GM19455 (cell line): ENCODE data around the gene DDX47.

Experiments used
- ATAC-seq: cut with Tn5 transposase; IDR thresholded peaks from one replicate; pipeline ENCODE4 v1.9.1; 2021; ENCODE audit not compliant: unreplicated experiment

The DDX47 gene

DNA sequence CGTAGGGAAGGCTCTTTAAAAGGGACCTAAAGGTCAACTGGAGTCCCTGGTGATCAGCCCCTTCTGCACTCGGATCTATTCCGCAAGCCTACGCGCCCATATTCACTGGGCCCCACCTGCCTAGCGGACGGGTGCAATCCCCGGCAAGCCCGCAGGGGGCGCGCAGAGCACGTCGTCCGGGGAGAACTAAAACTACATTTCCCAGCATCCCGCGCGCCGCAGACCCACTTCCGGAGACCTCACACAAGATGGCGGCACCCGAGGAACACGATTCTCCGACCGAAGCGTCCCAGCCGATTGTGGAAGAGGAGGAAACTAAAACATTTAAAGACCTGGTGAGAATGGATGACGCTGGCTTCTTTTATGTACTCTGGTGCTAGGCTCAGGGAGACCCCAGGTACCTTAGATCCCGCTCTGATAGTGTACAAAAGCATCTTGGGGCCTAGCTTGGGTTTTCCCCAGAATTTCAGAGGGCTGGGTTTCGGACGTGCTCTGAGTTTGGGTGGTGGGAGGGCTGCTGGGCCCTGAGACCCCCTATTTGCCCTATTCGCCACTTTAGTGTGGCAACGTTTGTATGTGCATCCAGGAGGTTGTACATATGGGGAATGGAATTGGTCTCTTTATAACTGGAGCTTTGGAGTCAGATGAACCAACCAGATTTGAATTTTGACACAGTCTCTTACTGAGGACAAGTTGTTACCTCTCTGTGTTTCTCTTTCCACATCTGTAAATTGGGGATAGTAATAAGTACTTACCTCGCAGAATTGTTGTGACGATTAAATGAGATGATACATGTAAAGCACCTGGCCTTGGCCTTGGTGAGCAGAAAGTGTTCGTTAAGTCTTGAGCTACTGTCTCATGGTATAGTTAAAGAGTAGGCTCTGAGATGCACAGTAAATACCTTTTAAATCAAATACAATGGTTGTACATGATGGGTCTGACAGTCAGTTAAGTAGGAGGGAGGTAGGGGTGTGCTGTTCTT, at the start of gene DDX47:
DDX47 (plus strand) TSS at position 227 of the 982 bp plus-strand sequence; CDS start at position 249, 22 bp downstream.
- ATAC-seq = peak; percentile 80

DNA sequence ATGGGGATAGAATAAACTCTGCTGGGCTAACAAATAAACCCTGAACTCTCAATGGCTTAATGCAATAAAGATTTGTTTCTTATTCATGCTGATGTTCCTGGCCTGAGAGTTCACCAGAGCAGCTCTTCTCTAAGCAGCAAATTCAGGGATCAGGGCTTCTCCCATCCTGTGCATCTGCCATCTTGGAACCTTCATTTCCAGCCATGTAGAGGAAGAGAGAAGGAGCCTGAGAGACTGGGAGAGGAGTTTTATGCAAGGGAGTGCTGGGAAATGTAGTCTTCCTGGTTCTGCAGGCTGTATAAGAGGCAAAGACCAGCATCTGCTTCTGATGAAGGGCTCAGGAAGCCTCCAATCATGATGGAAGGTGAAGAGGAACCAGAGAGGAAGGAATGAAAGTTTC, 48.3 kb upstream of the DDX47 start:
- no peak for ATAC-seq

DNA sequence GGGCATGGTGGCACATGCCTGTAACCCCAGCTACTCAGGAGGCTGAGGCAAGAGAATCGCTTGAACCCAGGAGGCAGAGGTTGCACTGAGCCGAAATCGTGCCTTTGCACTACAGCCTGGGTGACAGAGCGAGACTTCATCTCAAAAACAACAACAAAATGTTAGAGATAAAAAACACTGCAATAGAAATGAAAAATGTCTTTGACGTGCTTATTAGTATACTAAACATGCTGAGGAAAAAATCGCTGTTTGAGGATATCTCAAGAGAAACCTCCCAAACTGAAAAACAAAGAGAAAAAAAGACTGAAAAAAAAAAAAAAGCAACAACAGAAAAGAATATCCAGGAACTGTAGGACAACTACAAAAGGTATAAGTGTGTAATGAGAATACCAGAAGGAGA, 42.9 kb upstream of the DDX47 start:
- ATAC-seq = no peak

DNA sequence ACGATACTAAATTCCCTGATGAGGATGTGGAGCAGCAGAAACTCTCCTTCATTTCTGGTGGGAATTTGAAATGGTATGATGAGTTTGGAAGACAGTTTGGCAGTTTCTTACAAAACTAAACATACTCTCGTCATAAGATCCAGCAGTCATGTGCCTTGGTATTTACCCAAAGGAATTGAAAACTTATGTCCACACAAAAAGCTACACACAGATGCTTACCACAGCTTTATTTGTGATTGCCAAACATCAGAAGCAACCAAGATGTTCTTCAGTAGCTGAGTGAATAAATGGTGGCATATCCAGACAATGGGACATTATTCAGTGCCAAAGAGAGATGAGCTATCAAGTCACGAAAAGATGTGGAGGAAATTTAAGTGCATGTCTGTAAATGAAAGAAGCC, 38.4 kb upstream of the DDX47 start:
- no peak for ATAC-seq

DNA sequence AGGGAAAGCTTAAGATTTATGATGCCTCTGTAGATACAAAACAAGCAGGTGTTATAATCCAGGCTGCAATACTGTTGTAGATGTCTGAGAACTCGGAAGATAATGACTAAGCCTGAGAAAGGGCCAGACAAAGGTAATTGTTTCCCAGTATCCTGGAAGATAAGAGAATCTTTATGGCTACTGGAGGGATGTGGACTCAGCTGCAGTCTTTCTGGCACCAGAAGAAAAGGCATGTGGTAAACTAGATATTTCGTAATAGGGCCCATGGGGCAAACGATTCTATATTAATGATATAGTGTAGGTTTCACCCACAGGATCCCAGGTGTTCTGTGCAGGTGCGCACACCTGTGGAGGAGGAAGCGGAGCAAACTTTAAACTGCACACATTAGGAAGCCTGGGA, 36.9 kb upstream of the DDX47 start:
- no peak for ATAC-seq

DNA sequence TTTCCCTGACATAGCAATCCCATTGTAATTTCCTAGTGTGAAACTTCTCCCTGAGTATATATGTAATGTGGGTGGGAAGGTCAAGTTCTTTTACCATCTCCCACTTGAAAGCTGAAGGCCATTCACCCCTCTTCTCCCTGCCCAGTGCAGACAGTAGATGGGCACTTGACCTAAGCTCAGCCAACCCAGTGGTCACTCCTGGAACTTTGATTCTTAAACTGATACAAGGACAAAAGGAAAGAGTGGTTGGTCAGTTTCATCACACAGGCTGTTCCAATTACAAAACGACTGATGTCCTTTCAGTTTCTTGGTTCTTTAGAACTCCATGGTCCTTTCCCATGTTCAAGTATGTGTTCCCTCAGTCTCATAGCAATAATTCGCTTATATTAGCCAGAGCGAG, 36.1 kb upstream of the DDX47 start:
- ATAC-seq = no peak

DNA sequence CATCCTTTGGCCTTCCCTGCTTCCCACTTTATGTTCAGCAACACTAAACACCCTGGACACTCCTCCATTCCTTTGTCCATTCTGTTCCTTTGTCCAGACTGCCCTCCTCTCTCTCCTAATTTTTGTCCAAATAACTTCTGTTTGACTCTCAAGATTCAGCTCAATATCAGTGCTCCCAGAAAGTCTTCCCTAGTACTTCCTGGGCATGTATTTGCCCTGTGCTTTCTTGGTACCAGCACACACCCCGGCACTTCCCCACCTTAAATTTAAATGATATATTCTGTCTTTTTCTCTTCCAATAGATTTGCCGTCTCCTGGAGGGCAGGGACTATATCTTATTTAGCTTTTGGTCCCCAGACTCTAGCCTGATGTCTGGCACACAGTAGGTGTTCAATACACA, 34.1 kb upstream of the DDX47 start:
- no peak for ATAC-seq

DNA sequence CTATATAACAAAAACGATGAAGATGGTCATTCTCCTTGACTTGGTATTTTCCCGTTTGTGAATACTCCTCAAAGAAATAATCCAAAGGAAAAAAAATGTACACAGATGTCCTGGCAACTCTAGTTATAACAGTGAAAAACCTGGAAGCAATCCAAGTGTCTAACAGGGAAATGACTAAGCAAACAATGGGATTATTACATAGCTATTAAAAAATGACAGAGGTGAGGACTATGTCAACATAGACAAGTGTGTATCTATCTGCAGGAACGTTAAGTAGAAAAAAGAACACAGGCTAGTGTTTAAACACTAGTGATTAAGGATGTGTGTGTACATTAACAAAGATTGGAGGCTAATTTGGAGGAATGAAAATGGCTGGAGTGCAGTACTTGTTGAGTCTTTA, 33.6 kb upstream of the DDX47 start:
- no peak for ATAC-seq

DNA sequence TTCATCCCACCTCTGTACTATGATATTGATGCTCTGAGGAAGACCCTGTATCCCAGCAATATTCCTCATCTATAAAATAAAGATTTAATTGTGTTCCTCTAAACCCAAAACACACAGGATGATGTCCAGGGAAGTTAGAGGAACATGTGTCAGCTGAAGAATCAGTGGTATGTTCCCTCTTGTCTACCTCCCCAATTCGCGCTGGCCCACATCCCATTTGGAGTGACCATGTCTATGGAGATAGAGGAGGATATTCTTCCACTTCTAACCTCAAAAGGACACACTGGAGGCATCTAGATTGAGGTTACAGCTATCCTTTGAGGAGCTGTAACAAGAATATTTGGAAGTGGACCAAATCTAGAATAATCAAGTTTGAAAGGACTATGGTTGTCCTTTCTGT, 29.0 kb upstream of the DDX47 start:
- no peak for ATAC-seq

DNA sequence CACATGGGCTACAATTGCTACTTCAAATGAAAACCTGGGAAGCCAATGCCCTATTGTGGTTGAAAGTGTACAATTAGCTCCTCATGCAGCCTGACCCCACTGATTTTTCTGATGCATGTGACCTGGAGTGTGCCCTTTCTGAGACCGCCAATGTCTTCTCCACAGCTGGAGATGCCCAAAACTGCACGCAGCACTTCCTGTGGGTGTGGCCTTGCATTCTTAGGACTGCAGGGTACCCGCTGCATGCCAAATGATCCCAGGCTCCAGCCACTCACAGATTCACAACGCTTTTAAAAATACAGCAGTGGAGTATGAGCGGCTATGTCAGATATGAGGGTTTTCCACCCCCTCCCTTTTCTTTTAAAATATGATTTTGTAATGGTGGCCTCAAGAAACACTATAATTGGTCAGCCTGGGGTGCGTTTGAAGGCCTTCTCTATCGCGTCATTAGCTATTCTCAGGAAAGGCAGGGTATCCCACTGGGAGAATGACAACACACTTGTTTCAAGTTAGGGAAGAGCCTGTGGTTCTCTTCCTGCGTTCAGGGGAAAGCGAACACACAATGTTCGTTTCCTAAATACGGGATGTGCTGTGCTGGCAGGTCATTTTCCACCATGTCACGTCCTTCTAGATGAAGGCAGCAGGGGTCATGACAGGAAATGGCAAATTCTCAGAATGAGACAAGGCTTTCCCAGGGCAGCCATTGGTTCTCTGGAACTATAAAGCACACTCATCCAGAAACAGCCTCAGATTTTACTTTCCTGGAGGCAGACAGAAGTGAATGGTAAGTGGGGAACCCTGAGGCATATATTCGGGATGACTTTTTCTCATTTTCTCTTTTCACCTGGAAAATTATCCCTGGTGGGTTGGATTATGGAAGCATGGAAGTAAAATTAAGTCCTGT, 28.0 kb upstream of the DDX47 start, which contains the start of gene APOLD1:
APOLD1 (plus strand) TSS at position 749 of the 904 bp plus-strand sequence; CDS start at position 782, 33 bp downstream.
- no peak for ATAC-seq

DNA sequence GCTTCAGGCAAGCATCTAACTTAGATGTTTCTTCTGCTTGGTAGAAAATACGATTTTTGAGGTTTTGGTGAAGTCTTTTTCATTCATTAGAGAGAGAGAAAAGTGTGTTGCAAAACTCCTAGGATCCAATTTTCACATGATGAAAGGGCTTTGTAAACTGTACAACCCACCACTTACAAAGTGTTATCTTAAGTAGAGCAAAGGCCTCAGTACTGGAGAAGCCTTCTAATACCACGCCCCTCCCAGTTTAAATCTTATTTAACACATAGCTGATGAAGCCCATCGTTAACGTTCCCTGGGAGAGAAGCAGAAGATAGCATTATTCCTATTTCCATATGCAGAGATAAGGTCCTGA, 26.8 kb upstream of the DDX47 start:
- ATAC-seq = peak; percentile 17

DNA sequence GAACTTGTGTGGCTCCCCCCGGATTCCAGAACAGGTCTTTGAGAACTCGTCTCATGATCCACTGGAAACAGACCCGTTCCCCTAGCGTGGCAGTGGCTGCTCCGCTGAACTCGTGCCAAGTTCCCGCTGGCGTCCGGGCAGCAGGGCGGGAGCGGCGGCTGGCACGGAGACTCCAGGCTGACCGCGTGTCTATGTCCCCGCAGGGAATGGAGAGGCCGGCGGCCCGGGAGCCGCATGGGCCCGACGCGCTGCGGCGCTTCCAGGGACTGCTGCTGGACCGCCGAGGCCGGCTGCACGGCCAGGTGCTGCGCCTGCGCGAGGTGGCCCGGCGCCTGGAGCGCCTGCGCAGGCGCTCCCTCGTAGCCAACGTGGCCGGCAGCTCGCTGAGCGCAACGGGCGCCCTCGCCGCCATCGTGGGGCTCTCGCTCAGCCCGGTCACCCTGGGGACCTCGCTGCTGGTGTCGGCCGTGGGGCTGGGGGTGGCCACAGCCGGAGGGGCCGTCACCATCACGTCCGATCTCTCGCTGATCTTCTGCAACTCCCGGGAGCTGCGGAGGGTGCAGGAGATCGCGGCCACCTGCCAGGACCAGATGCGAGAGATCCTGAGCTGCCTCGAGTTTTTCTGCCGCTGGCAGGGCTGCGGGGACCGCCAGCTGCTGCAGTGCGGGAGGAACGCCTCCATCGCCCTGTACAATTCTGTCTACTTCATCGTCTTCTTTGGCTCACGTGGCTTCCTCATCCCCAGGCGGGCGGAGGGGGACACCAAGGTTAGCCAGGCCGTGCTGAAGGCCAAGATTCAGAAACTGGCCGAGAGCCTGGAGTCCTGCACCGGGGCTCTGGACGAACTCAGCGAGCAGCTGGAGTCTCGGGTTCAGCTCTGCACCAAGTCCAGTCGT, 26.2 kb upstream of the DDX47 start:
- peak; percentile 87 for ATAC-seq

DNA sequence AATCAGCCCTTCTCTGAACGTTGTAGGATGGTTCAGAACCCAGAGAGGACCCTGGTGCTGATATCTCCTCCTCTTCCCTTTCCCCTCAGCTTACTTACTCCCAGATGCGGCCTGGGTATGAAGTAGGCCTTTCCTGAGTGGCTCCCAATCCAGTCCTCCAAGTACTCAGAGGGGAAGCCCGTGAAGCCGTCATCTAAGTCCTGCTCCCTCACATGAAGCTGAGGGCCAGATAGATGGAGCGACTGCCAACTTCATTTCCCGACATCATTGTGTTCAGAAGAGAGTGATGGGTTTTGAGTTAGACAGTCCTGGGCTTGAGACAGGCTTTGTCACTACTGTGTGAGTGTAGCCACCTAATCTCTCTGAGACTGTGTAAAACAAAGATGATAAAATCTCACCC, 25.0 kb upstream of the DDX47 start:
- ATAC-seq = no peak

DNA sequence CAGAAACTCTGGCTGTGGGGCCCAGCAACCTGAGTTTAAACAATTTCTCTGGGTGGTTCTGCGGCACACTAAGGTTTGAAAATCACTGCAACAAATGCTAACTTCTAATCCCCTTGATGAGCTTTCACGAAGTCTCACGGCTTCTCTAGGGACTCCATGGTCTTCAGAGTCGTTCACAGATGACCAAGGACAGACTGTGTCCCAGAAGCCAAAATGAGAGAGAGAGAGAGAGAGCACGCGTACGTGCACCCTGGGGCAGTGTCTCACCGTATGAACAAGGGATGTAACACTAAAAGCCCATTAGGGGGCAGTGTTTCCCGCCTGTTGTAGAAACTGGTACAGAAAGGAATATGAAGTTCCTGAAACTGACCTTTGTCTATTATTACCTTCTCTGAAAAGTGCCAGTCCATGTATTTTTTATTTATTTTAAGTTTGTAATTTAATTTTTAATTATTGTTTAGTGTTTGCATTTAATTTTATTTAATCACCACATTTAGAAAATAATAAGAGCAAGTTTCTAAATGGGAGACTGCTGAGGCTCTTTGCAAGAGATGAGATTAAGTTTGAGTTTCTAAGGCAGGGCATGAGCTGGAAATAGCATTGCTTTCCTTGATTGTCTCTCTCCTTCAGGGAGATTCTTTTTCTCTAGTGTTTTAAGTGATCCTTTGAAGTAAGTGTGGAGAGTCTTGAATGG, 24.3 kb upstream of the DDX47 start:
- no peak for ATAC-seq

DNA sequence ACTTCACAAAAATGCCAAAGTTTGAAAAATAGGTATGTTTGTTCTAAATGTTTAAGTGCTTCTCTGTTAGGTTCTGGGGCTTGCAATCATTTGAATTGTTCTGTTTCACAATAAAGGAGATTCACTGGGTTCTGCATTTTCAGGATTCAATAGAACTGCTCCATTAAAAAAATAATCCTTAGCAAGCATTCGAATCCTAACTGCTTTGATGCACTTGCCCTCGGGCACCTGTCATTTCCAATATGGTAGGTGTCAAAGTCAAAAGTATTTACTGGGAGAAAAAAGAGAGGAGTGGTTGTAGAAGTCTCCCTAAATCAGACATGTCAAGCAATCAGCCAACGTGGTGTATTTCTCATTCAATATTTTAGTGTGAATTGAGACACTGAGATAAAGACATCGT, 22.2 kb upstream of the DDX47 start:
- ATAC-seq = no peak

DNA sequence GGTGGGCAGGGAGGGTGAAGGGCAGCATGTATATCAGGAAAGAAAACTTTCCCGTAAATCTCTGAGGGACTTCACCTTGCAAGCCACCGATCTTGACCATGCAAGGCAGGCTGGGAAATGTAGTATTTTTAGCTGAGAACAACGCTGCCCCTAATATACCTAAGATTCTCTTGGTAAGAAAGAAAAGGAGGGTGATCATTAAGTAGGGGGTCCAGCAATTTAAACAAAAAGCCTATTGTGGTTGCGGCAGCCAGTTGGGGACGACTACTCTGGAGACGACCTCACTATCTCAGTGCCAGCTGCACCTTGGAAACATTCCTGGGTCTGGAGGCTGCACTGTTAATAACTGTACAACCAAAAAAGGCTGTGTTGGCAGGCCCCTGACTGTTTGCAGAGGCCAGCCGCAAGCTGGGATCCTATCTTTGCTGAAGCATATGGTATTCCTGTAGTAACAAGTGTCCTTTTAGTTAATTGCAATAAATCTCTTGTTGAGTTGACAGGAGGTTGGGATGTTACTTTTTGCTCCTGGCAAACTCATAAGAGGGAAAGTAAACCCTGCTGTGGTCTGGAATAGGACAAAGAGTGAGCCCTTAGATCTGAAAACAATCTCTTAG, 21.3 kb upstream of the DDX47 start:
- ATAC-seq = no peak

DNA sequence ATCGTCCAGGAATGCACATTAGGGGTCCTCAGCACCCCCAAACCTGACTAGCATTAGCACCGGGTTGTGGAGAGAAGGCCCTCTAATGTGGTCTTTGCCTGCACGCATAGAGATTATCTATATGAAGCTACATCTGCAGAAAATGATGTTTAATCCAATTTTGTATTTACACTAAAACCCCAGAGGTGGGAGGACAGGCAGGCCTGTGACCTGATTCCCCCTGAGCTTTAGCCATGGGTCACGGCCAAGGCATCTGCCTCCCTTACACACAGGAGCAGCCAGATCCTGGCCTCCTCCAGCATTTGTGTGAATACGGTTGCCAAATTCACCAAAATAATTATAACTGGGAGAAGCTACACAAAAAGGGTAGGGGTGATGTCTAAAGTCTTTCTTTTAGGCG, 20.7 kb upstream of the DDX47 start:
- ATAC-seq = no peak

DNA sequence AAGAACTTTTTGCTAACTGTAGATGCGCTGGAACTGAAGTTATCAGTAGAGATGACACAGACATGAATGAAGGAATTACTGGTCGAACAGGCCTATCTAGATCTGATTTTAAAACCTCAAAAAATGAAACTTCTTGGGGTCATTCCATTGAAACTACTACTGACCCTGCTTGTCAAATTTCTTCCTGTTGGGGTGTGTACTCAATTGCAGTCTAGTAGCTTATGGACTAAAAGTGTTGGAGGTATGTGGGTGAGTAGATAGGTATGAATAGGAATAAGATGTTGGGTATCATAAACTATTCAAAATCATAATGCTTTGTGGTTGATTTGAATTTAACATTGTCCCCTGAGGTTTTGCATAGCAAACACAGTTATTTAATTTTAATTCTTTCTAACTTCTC, 18.5 kb upstream of the DDX47 start:
- no peak for ATAC-seq

DNA sequence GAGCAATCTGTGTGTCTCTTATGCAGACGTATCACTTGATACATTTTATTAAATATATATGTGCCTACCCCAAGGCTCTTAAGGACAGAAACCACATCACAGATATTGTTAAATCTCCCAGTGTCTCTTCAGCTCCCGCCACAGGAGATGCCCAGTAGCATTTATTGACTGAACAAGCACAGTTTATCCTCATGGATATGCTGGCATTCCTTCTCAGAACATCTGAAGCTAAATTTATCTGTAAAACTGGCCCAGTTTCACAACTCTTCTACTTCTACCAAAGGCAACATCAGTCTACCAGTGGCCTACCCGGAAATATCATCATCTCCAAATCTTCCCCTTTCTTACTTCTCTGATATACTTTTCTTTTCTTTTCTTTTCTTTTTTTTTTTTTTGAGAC, 17.0 kb upstream of the DDX47 start:
- no peak for ATAC-seq
